SH-SY5Y (cell line): ENCODE data around the gene SELENON.

Experiments used
- GATA2 ChIP-seq: IDR thresholded peaks from 2 replicates; pipeline ENCODE4 v1.6.1; 2011; ENCODE audit warnings: mild to moderate bottlenecking, low read depth, low read length
- GATA3 ChIP-seq: IDR thresholded peaks from 2 replicates; pipeline ENCODE4 v1.6.1; 2011; ENCODE audit warnings: low read depth, mild to moderate bottlenecking, low read length, moderate library complexity

DNA sequence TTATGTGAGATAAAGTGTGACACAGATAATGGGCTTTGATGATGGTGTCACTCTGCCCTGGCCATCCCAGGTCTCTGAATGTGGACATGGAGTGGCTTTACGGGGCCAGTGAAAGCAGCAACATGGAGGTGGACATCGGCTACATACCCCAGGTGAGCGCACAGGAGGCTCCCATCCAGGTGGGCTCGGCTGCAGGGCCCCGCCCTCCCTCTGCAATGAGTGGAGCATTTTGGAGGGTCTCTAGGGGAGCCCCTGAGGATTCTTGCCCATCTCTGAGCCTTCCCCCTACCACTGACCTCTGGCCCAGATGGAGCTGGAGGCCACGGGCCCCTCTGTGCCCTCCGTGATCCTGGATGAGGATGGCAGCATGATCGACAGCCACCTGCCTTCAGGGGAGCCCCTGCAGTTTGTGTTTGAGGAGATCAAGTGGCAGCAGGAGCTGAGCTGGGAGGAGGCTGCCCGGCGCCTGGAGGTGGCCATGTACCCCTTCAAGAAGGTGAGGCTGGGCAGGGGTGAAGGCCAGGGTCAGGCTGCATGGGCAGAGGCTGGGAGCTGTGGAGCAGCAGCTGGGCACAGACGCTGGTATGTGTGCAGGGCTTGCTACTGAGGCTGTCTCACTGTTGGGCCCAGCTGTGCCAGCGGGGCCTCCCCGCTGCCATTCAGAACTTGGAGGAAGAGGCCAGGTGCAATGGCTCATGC lies 11.5 kb downstream of the SELENON start:
- no peak for TF ChIP-seq GATA2
- TF ChIP-seq GATA3: no peak
